OCI-LY3 (cell line): ENCODE results near the gene DYNLT2B.

ENCODE experiments used
- H2AFZ ChIP-seq: fragments of 200-600, 300-600 bp; shearing (Covaris generic); 2 replicates; pipeline ENCODE4 v1.6.0; 2014; ENCODE audit warnings: antibody characterized with exemption, low read depth, low read length
- H3K27ac ChIP-seq: fragments of 200-600, 300-600 bp; sonication (generic); 2 replicates; pipeline ENCODE4 v1.5.1; 2014; ENCODE audit warnings: mild to moderate bottlenecking, low read length, moderate library complexity, mixed read lengths
- H3K27me3 ChIP-seq: fragments of 200-600, 300-600 bp; sonication (generic); 2 replicates; pipeline ENCODE4 v1.6.1; 2014; ENCODE audit warnings: low read depth, low read length, mixed read lengths
- H3K36me3 ChIP-seq: fragments of 200-600, 300-600 bp; sonication (generic); replicated peaks from 2 replicates; pipeline ENCODE3; 2014; ENCODE audit warnings: low read depth, low read length, mixed read lengths
- H3K4me1 ChIP-seq: fragments of 300-600, 200-600 bp; sonication (generic); 2 replicates; pipeline ENCODE4 v1.6.1; 2014; ENCODE audit warnings: low read length, mixed read lengths
- H3K4me2 ChIP-seq: fragments of 200-600, 300-600 bp; sonication (generic); 2 replicates; pipeline ENCODE4 v1.6.1; 2014; ENCODE audit warnings: low read length, mixed read lengths
- H3K4me3 ChIP-seq: fragments of 300-600, 200-600 bp; sonication (generic); 2 replicates; pipeline ENCODE4 v1.5.1; 2014; ENCODE audit warnings: antibody characterized with exemption, mild to moderate bottlenecking, low read length, moderate library complexity
- H3K79me2 ChIP-seq: fragments of 300-600, 200-600 bp; shearing (Covaris generic); 2 replicates; pipeline ENCODE4 v1.6.1; 2014; ENCODE audit warnings: mild to moderate bottlenecking, low read length, mixed read lengths
- H3K9ac ChIP-seq: fragments of 300-600, 200-600 bp; shearing (Covaris generic); 2 replicates; pipeline ENCODE4 v1.6.0; 2014; ENCODE audit warnings: mild to moderate bottlenecking, low read length, moderate library complexity
- H3K9me3 ChIP-seq: fragments of 200-600, 300-600 bp; shearing (Covaris generic); 2 replicates; pipeline ENCODE4 v1.6.1; 2014; ENCODE audit warnings: low read length, mixed read lengths; ENCODE audit not compliant: insufficient read depth
- H4K20me1 ChIP-seq: fragments of 200-600, 300-600 bp; sonication (generic); 2 replicates; pipeline ENCODE4 v1.6.1; 2016; ENCODE audit warnings: low read length, mixed read lengths; ENCODE audit not compliant: insufficient read depth
- EZH2phosphoT487 ChIP-seq: fragments of 200-600 bp; shearing (Covaris generic); IDR thresholded peaks from 2 replicates; pipeline ENCODE4 v1.6.1; 2018; ENCODE audit warnings: antibody characterized with exemption, mixed run types, low read depth
- TF ChIP-seq, protein P1 (sequence below): fragments of 200-600, 300-600 bp; sonication (generic); IDR thresholded peaks from 2 replicates; pipeline ENCODE4 v1.5.1; 2014; ENCODE audit warnings: antibody characterized with exemption, low read length, low read depth

The DYNLT2B gene

DNA sequence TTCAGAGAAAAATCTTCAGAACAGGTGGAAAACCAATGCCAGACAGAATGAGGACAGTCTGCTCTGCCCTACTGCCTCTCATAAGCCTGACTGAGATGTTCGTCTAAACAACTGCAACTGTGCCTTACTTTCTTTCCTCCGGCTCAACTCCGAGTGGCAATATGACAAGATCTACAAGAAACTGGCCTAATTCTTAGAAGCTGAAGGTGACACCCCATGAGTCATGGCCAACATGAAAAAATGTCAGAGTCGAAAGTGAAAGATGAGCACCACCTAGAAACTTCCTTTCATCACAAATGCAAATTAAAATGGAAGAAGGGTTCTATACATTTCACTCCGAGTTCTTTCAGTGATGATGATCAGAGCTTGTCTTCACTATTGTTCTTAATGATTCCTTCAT is 43.5 kb downstream of the DYNLT2B start:
- H3K27me3 ChIP-seq = no peaks in the 10 kb centered on the region
- peak overlapping the region; percentile 7; the same call in 1 of the 2 replicates for H3K9ac ChIP-seq
- TF ChIP-seq, protein P1, sequence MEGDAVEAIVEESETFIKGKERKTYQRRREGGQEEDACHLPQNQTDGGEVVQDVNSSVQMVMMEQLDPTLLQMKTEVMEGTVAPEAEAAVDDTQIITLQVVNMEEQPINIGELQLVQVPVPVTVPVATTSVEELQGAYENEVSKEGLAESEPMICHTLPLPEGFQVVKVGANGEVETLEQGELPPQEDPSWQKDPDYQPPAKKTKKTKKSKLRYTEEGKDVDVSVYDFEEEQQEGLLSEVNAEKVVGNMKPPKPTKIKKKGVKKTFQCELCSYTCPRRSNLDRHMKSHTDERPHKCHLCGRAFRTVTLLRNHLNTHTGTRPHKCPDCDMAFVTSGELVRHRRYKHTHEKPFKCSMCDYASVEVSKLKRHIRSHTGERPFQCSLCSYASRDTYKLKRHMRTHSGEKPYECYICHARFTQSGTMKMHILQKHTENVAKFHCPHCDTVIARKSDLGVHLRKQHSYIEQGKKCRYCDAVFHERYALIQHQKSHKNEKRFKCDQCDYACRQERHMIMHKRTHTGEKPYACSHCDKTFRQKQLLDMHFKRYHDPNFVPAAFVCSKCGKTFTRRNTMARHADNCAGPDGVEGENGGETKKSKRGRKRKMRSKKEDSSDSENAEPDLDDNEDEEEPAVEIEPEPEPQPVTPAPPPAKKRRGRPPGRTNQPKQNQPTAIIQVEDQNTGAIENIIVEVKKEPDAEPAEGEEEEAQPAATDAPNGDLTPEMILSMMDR = no peak
- TF ChIP-seq EZH2phosphoT487 = no peak
- H4K20me1 ChIP-seq = no peaks in the 10 kb centered on the region
- H3K4me2 ChIP-seq = peak overlapping the region; percentile 80
- H3K4me3 ChIP-seq = peak overlapping the region; percentile 56
- peak overlapping the region; percentile 24; the same call in 1 of the 2 replicates for H2AFZ ChIP-seq
- peaks cover 16% of the 10 kb centered on the region for H3K36me3 ChIP-seq
- peak overlapping the region; percentile 54 for H3K27ac ChIP-seq
- 0 out of 2 replicates have a peak, but pooled peaks cover 4% of the 10 kb centered on the region for H3K9me3 ChIP-seq
- H3K4me1 ChIP-seq = peaks cover 20% of the 10 kb centered on the region
- H3K79me2 ChIP-seq = peaks cover 21% of the 10 kb centered on the region

DNA sequence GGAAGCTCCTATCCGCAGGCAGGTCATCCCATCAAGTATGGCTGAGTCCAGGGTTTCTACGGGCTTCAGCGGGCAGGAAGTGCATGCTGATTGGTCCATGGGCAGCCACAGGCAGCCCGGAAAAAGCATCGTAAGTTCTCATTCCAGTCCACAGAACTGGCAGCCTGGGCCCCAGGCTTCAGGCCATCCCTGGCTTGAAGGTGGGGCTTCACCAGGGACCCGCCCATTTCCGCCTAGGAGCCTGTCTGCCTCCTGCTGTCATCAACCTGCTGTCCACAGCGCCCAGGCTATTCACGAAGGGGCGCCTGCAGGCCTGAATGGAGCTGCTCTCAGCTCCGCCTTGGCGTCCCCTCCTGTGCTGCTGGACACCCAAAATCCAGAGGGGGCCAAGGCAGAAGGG is 44.4 kb downstream of the DYNLT2B start:
- no peak overlapping the region for H3K4me3 ChIP-seq
- no peak overlapping the region for H3K4me2 ChIP-seq
- H2AFZ ChIP-seq = no peak overlapping the region
- peaks cover 23% of the 10 kb centered on the region for H3K4me1 ChIP-seq
- H3K9ac ChIP-seq = no peak overlapping the region
- TF ChIP-seq EZH2phosphoT487 = no peak
- TF ChIP-seq, protein P1 = no peak
- no peaks in the 10 kb centered on the region for H4K20me1 ChIP-seq
- H3K36me3 ChIP-seq = peaks cover 16% of the 10 kb centered on the region
- no peak overlapping the region for H3K27ac ChIP-seq
- H3K9me3 ChIP-seq = 0 out of 2 replicates have a peak, but pooled peaks cover 4% of the 10 kb centered on the region
- peaks cover 18% of the 10 kb centered on the region for H3K79me2 ChIP-seq
- H3K27me3 ChIP-seq = no peaks in the 10 kb centered on the region

DNA sequence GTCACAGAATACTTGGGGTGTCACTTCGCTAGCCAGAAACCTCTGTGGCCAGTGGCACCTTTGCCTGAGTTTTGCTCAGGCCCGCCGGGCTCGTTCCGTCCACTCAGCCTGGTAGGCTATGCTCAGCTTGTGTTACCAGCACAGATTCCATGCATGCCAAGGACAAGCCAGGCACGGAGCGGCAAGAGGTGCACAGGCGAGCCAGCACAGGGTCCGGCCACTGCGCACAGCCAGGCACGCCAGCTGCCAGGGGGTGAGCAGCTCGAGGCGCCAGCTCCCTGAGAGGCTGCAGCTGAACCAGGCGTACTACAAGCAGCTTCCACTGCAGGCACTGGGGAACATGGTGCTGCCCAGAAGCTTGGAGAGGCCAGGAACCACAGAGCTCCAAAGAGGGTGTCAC is 45.2 kb downstream of the DYNLT2B start:
- Histone ChIP-seq H3K9ac (no peak overlapping the region), H3K4me2 (no peak overlapping the region), H3K27me3 (no peaks in the 10 kb centered on the region), H3K36me3 (peaks cover 16% of the 10 kb centered on the region), H3K9me3 (0 out of 2 replicates have a peak, but pooled peaks cover 4% of the 10 kb centered on the region), H4K20me1 (no peaks in the 10 kb centered on the region), H3K27ac (no peak overlapping the region), H3K4me3 (no peak overlapping the region), H2AFZ (no peak overlapping the region), H3K4me1 (peaks cover 23% of the 10 kb centered on the region), H3K79me2 (peaks cover 14% of the 10 kb centered on the region)
- TF ChIP-seq, protein P1 = no peak
- no peak for TF ChIP-seq EZH2phosphoT487

GRCh38 chr3:196270499-196270898 is 47.5 kb downstream of the DYNLT2B start:
- no peaks in the 10 kb centered on the region for H3K27me3 ChIP-seq
- H2AFZ ChIP-seq = no peak overlapping the region
- peaks cover 14% of the 10 kb centered on the region for H3K79me2 ChIP-seq
- H3K27ac ChIP-seq = no peak overlapping the region
- peaks cover 23% of the 10 kb centered on the region for H3K4me1 ChIP-seq
- no peak for TF ChIP-seq EZH2phosphoT487
- TF ChIP-seq, protein P1 = no peak
- no peak overlapping the region for H3K4me3 ChIP-seq
- H4K20me1 ChIP-seq = no peaks in the 10 kb centered on the region
- no peak overlapping the region for H3K9ac ChIP-seq
- no peak overlapping the region for H3K4me2 ChIP-seq
- 0 out of 2 replicates have a peak, but pooled peaks cover 4% of the 10 kb centered on the region for H3K9me3 ChIP-seq
- H3K36me3 ChIP-seq = peaks cover 16% of the 10 kb centered on the region
